ENCODE data around the gene LIPM. TPM values are rescaled to one million over a fixed set of nuclear protein-coding genes. Genes with fewer than 3 reads are reported as not detected.

Gene LIPM
- not detected in 2 replicates for total RNA-seq (2014; rRNA removed; shearing (Covaris generic))
- polyA plus RNA-seq (2016; fragmentation: Nextera tagmentation; extraction: Ambion mirVana) = not detected in 2 replicates

- H3K36me3 ChIP-seq (ENCODE audit: low read depth) = no peaks in the 10 kb centered on the region
- WGBS, 2 experiments (ENCODE audit: low coverage in 1 of 2, low lambda C conversion rate in 2 of 2, missing lambda C conversion rate in 2 of 2) = 57 to 72% methylated on average over 2 of the region's 2 CpGs
- no peaks in the 10 kb centered on the region for H4K20me1 ChIP-seq (ENCODE audit: insufficient read depth)
- H3K4me3 ChIP-seq = no peak within 1 kb of the TSS
- H3K79me2 ChIP-seq (ENCODE audit: insufficient read depth) = no peaks in the 10 kb centered on the region
- H3K9ac ChIP-seq = no peak within 1 kb of the TSS
- no peaks in the 10 kb centered on the region for H3K27me3 ChIP-seq (replicated peaks; ENCODE audit: insufficient read depth)
- H3K9me2 ChIP-seq (ENCODE audit: insufficient read depth) = no peaks in the 10 kb centered on the region
- H3K27ac ChIP-seq = no peak within 1 kb of the TSS
- peaks cover 16% of the 10 kb centered on the region; the same call in 1 of the 2 replicates for H3F3A ChIP-seq (ENCODE audit: insufficient read depth)
- in situ Hi-C loops (cut with MboI) = no loop called here
- TF ChIP-seq EZH2phosphoT487 (IDR thresholded peaks at IDR 0.05; ENCODE audit: insufficient read depth, low read depth) (no peak), EZH2 (IDR thresholded peaks at IDR 0.05; ENCODE audit: insufficient read depth, poor library complexity, severe bottlenecking) (no peak)
- no peak within 1 kb of the TSS for H2AFZ ChIP-seq
- H3K9me3 ChIP-seq (ENCODE audit: low read depth) = no peaks in the 10 kb centered on the region
- no peak for DNase-seq
- H3K4me2 ChIP-seq (ENCODE audit: unreplicated experiment) = no peak within 1 kb of the TSS
- H3K4me1 ChIP-seq (ENCODE audit: insufficient read depth) = peaks cover 17% of the 10 kb centered on the region
Observed at GRCh38 chr10:88802523-88803285, at the start of gene LIPM. Gene LIPM (plus strand): TSS chr10:88802730. CDS start chr10:88802897, 167 bp downstream.

- peak; percentile 77 for DNase-seq
- Histone ChIP-seq H3K4me2 (ENCODE audit: unreplicated experiment) (peak overlapping the region; percentile 16), H3K9me2 (ENCODE audit: insufficient read depth) (no peaks in the 10 kb centered on the region), H2AFZ (no peak overlapping the region), H3K9me3 (ENCODE audit: low read depth) (no peaks in the 10 kb centered on the region), H3K36me3 (ENCODE audit: low read depth) (no peaks in the 10 kb centered on the region), H3K27ac (no peak overlapping the region), H3K9ac (no peak overlapping the region), H3K4me3 (no peak overlapping the region), H3K4me1 (ENCODE audit: insufficient read depth) (peaks cover 12% of the 10 kb centered on the region; the same call in 1 of the 2 replicates), H3K79me2 (ENCODE audit: insufficient read depth) (no peaks in the 10 kb centered on the region), H3F3A (ENCODE audit: insufficient read depth) (peaks cover 4% of the 10 kb centered on the region; the same call in 1 of the 2 replicates), H4K20me1 (ENCODE audit: insufficient read depth) (no peaks in the 10 kb centered on the region), H3K27me3 (replicated peaks; ENCODE audit: insufficient read depth) (no peaks in the 10 kb centered on the region)
- in situ Hi-C loops (cut with MboI) = no loop called here
- TF ChIP-seq EZH2phosphoT487 (IDR thresholded peaks at IDR 0.05; ENCODE audit: insufficient read depth, low read depth) = no peak
Observed at GRCh38 chr10:88754287-88754686, 48.2 kb upstream of the LIPM start.

GRCh38 chr10:88755753-88756152 lies 46.8 kb upstream of the LIPM start:
- TF ChIP-seq EZH2phosphoT487 (IDR thresholded peaks at IDR 0.05; ENCODE audit: insufficient read depth, low read depth) = no peak
- TF ChIP-seq EZH2 (IDR thresholded peaks at IDR 0.05; ENCODE audit: insufficient read depth, poor library complexity, severe bottlenecking) = no peak
- no peaks in the 10 kb centered on the region for H4K20me1 ChIP-seq (ENCODE audit: insufficient read depth)
- no peaks in the 10 kb centered on the region for H3K36me3 ChIP-seq (ENCODE audit: low read depth)
- H3K9ac ChIP-seq = no peak overlapping the region
- in situ Hi-C loops (cut with MboI) = no loop called here
- H3K9me2 ChIP-seq (ENCODE audit: insufficient read depth) = no peaks in the 10 kb centered on the region
- no peak overlapping the region for H2AFZ ChIP-seq
- no peak overlapping the region for H3K4me3 ChIP-seq
- no peaks in the 10 kb centered on the region for H3K27me3 ChIP-seq (replicated peaks; ENCODE audit: insufficient read depth)
- DNase-seq = no peak
- H3K27ac ChIP-seq = no peak overlapping the region
- peaks cover 12% of the 10 kb centered on the region; the same call in 1 of the 2 replicates for H3K4me1 ChIP-seq (ENCODE audit: insufficient read depth)
- peaks cover 4% of the 10 kb centered on the region; the same call in 1 of the 2 replicates for H3F3A ChIP-seq (ENCODE audit: insufficient read depth)
- no peak overlapping the region for H3K4me2 ChIP-seq (ENCODE audit: unreplicated experiment)
- 91 to 94% methylated on average over 3 of the region's 3 CpGs for WGBS, 2 experiments (ENCODE audit: low coverage in 1 of 2, low lambda C conversion rate in 2 of 2, missing lambda C conversion rate in 2 of 2)
- no peaks in the 10 kb centered on the region for H3K9me3 ChIP-seq (ENCODE audit: low read depth)
- H3K79me2 ChIP-seq (ENCODE audit: insufficient read depth) = no peaks in the 10 kb centered on the region

- Histone ChIP-seq H2AFZ (no peak overlapping the region), H3K9ac (no peak overlapping the region), H3K27ac (no peak overlapping the region), H3K9me3 (ENCODE audit: low read depth) (no peaks in the 10 kb centered on the region), H3F3A (ENCODE audit: insufficient read depth) (peaks cover 4% of the 10 kb centered on the region; the same call in 1 of the 2 replicates), H3K4me1 (ENCODE audit: insufficient read depth) (peaks cover 12% of the 10 kb centered on the region; the same call in 1 of the 2 replicates), H3K4me2 (ENCODE audit: unreplicated experiment) (no peak overlapping the region), H3K79me2 (ENCODE audit: insufficient read depth) (no peaks in the 10 kb centered on the region), H3K27me3 (replicated peaks; ENCODE audit: insufficient read depth) (no peaks in the 10 kb centered on the region), H3K4me3 (no peak overlapping the region), H3K36me3 (ENCODE audit: low read depth) (no peaks in the 10 kb centered on the region), H3K9me2 (ENCODE audit: insufficient read depth) (no peaks in the 10 kb centered on the region), H4K20me1 (ENCODE audit: insufficient read depth) (no peaks in the 10 kb centered on the region)
- TF ChIP-seq EZH2phosphoT487 (IDR thresholded peaks at IDR 0.05; ENCODE audit: insufficient read depth, low read depth) (no peak), EZH2 (IDR thresholded peaks at IDR 0.05; ENCODE audit: insufficient read depth, poor library complexity, severe bottlenecking) (no peak)
- WGBS, 2 experiments (ENCODE audit: low coverage in 1 of 2, low lambda C conversion rate in 2 of 2, missing lambda C conversion rate in 2 of 2) = 0% methylated on average over 1 of the region's 1 CpG
- DNase-seq = no peak
- in situ Hi-C loops (cut with MboI) = no loop called here
Observed at GRCh38 chr10:88756660-88757059, 45.9 kb upstream of the LIPM start.

Measured in GM23248 (cell line).